ENCODE results near the gene AAMDC.

AAMDC gene

GRCh38 chr11:77820565-77821348 is at the start of gene AAMDC, which contains the start of gene RSF1:
Gene AAMDC (plus strand): TSS chr11:77821144. CDS start chr11:77842497, 21,353 bp downstream.
Gene RSF1 (minus strand): TSS chr11:77820722. CDS start chr11:77820714, 8 bp downstream.
- Mint-ChIP-seq H3K9me3 (no peaks in the 10 kb centered on the region), H3K4me1 (ENCODE audit: low read depth) (peaks cover 39% of the 10 kb centered on the region), H3K36me3 (ENCODE audit: low read depth) (peaks cover 21% of the 10 kb centered on the region), H3K27me3 (no peaks in the 10 kb centered on the region), H3K4me3 (peak within 1 kb of the TSS; percentile 97), H3K27ac (peak within 1 kb of the TSS; percentile 98)
- peak; percentile 95 for DNase-seq

GRCh38 chr11:77775936-77776335 is 45.0 kb upstream of the AAMDC start:
- DNase-seq: no peak
- H3K36me3 Mint-ChIP-seq (ENCODE audit: low read depth): peaks cover 10% of the 10 kb centered on the region
- no peak overlapping the region for H3K27ac Mint-ChIP-seq
- H3K4me3 Mint-ChIP-seq: no peak overlapping the region
- H3K27me3 Mint-ChIP-seq: no peaks in the 10 kb centered on the region
- H3K9me3 Mint-ChIP-seq: no peaks in the 10 kb centered on the region
- peaks cover 65% of the 10 kb centered on the region for H3K4me1 Mint-ChIP-seq (ENCODE audit: low read depth)

- peaks cover 12% of the 10 kb centered on the region for H3K36me3 Mint-ChIP-seq (ENCODE audit: low read depth)
- H3K4me3 Mint-ChIP-seq: no peak overlapping the region
- peaks cover 63% of the 10 kb centered on the region for H3K4me1 Mint-ChIP-seq (ENCODE audit: low read depth)
- H3K27me3 Mint-ChIP-seq: no peaks in the 10 kb centered on the region
- no peak overlapping the region for H3K27ac Mint-ChIP-seq
- no peak for DNase-seq
- H3K9me3 Mint-ChIP-seq: no peaks in the 10 kb centered on the region
Measured at GRCh38 chr11:77776455-77776854, 44.5 kb upstream of the AAMDC start.

- no peaks in the 10 kb centered on the region for H3K9me3 Mint-ChIP-seq
- H3K4me1 Mint-ChIP-seq (ENCODE audit: low read depth): peaks cover 53% of the 10 kb centered on the region
- no peak for DNase-seq
- no peak overlapping the region for H3K27ac Mint-ChIP-seq
- no peak overlapping the region for H3K4me3 Mint-ChIP-seq
- H3K27me3 Mint-ChIP-seq: no peaks in the 10 kb centered on the region
- peaks cover 15% of the 10 kb centered on the region for H3K36me3 Mint-ChIP-seq (ENCODE audit: low read depth)
Measured at GRCh38 chr11:77778118-77778517, 42.8 kb upstream of the AAMDC start.

- Mint-ChIP-seq H3K27ac (peak overlapping the region; percentile 13), H3K4me3 (no peak overlapping the region), H3K9me3 (no peaks in the 10 kb centered on the region), H3K4me1 (ENCODE audit: low read depth) (peaks cover 51% of the 10 kb centered on the region), H3K27me3 (no peaks in the 10 kb centered on the region), H3K36me3 (ENCODE audit: low read depth) (peaks cover 15% of the 10 kb centered on the region)
- DNase-seq: no peak
Measured at GRCh38 chr11:77778549-77778948, 42.4 kb upstream of the AAMDC start.

GRCh38 chr11:77779935-77780334 is 41.0 kb upstream of the AAMDC start:
- DNase-seq: no peak
- H3K27me3 Mint-ChIP-seq: no peaks in the 10 kb centered on the region

GRCh38 chr11:77783025-77783424 is 37.9 kb upstream of the AAMDC start:
- H3K4me3 Mint-ChIP-seq: no peak overlapping the region
- no peaks in the 10 kb centered on the region for H3K27me3 Mint-ChIP-seq
- H3K27ac Mint-ChIP-seq: no peak overlapping the region
- H3K9me3 Mint-ChIP-seq: no peaks in the 10 kb centered on the region
- peaks cover 9% of the 10 kb centered on the region for H3K36me3 Mint-ChIP-seq (ENCODE audit: low read depth)
- DNase-seq: no peak
- peaks cover 53% of the 10 kb centered on the region for H3K4me1 Mint-ChIP-seq (ENCODE audit: low read depth)

More at GRCh38 chr11:77779935-77780334, 41.0 kb upstream of the AAMDC start:
- no peak overlapping the region for H3K4me3 Mint-ChIP-seq
- peaks cover 56% of the 10 kb centered on the region for H3K4me1 Mint-ChIP-seq (ENCODE audit: low read depth)
- no peaks in the 10 kb centered on the region for H3K9me3 Mint-ChIP-seq
- H3K27ac Mint-ChIP-seq: no peak overlapping the region
- H3K36me3 Mint-ChIP-seq (ENCODE audit: low read depth): peaks cover 18% of the 10 kb centered on the region

- H3K4me3 Mint-ChIP-seq: no peak overlapping the region
- H3K27ac Mint-ChIP-seq: no peak overlapping the region
- peaks cover 16% of the 10 kb centered on the region for H3K36me3 Mint-ChIP-seq (ENCODE audit: low read depth)
- H3K9me3 Mint-ChIP-seq: no peaks in the 10 kb centered on the region
- H3K4me1 Mint-ChIP-seq (ENCODE audit: low read depth): peaks cover 58% of the 10 kb centered on the region
- DNase-seq: no peak
- no peaks in the 10 kb centered on the region for H3K27me3 Mint-ChIP-seq
Measured at GRCh38 chr11:77784572-77784971, 36.4 kb upstream of the AAMDC start.

GRCh38 chr11:77789061-77789730 is 31.7 kb upstream of the AAMDC start:
- Mint-ChIP-seq H3K4me3 (no peak overlapping the region), H3K27me3 (no peaks in the 10 kb centered on the region), H3K36me3 (ENCODE audit: low read depth) (peaks cover 53% of the 10 kb centered on the region), H3K27ac (peak overlapping the region; percentile 13), H3K4me1 (ENCODE audit: low read depth) (peaks cover 80% of the 10 kb centered on the region), H3K9me3 (peaks cover 15% of the 10 kb centered on the region)
- no peak for DNase-seq

- H3K27ac Mint-ChIP-seq: peak overlapping the region; percentile 34
- no peak for DNase-seq
- H3K9me3 Mint-ChIP-seq: peaks cover 15% of the 10 kb centered on the region
- H3K27me3 Mint-ChIP-seq: no peaks in the 10 kb centered on the region
- no peak overlapping the region for H3K4me3 Mint-ChIP-seq
- peaks cover 54% of the 10 kb centered on the region for H3K36me3 Mint-ChIP-seq (ENCODE audit: low read depth)
- H3K4me1 Mint-ChIP-seq (ENCODE audit: low read depth): peaks cover 79% of the 10 kb centered on the region
Measured at GRCh38 chr11:77789731-77790476, 31.0 kb upstream of the AAMDC start.

GRCh38 chr11:77791301-77791700 is 29.6 kb upstream of the AAMDC start:
- Mint-ChIP-seq H3K4me1 (ENCODE audit: low read depth) (peaks cover 91% of the 10 kb centered on the region), H3K27me3 (no peaks in the 10 kb centered on the region), H3K27ac (no peak overlapping the region), H3K4me3 (no peak overlapping the region), H3K36me3 (ENCODE audit: low read depth) (peaks cover 55% of the 10 kb centered on the region), H3K9me3 (peaks cover 15% of the 10 kb centered on the region)
- DNase-seq: no peak

GRCh38 chr11:77793972-77794371 is 27.0 kb upstream of the AAMDC start:
- H3K9me3 Mint-ChIP-seq: peaks cover 15% of the 10 kb centered on the region
- H3K4me3 Mint-ChIP-seq: no peak overlapping the region
- H3K27ac Mint-ChIP-seq: peak overlapping the region; percentile 7
- no peaks in the 10 kb centered on the region for H3K27me3 Mint-ChIP-seq
- no peak for DNase-seq
- peaks cover 68% of the 10 kb centered on the region for H3K36me3 Mint-ChIP-seq (ENCODE audit: low read depth)
- H3K4me1 Mint-ChIP-seq (ENCODE audit: low read depth): peaks cover 89% of the 10 kb centered on the region

GRCh38 chr11:77799338-77799737 is 21.6 kb upstream of the AAMDC start:
- H3K9me3 Mint-ChIP-seq: no peaks in the 10 kb centered on the region
- DNase-seq: no peak
- no peaks in the 10 kb centered on the region for H3K27me3 Mint-ChIP-seq
- H3K4me1 Mint-ChIP-seq (ENCODE audit: low read depth): peaks cover 75% of the 10 kb centered on the region
- peaks cover 33% of the 10 kb centered on the region for H3K36me3 Mint-ChIP-seq (ENCODE audit: low read depth)
- H3K4me3 Mint-ChIP-seq: no peak overlapping the region
- H3K27ac Mint-ChIP-seq: peak overlapping the region; percentile 71

- Mint-ChIP-seq H3K27ac (peak overlapping the region; percentile 48), H3K9me3 (no peaks in the 10 kb centered on the region), H3K4me1 (ENCODE audit: low read depth) (peaks cover 69% of the 10 kb centered on the region), H3K27me3 (no peaks in the 10 kb centered on the region), H3K4me3 (no peak overlapping the region), H3K36me3 (ENCODE audit: low read depth) (peaks cover 32% of the 10 kb centered on the region)
- DNase-seq: no peak
Measured at GRCh38 chr11:77800449-77800848, 20.5 kb upstream of the AAMDC start.
